Activated naive CD4-positive, alpha-beta T cell treated with anti-CD3 and anti-CD28 coated beads, Interleukin-2, amount 50 U/mL, for 72 hours (primary cell): ENCODE measurements around the gene PAIP2. TPM values are rescaled to one million over a fixed set of nuclear protein-coding genes. Genes with fewer than 3 reads are reported as not detected.
"Not testable (repeated sequence)": the region's sequence is repeated elsewhere in the genome, so short reads cannot be mapped to it uniquely, and the experiment has no call there.

ENCODE experiments used
- ATAC-seq, 2 donors: fragments of 150-1000 bp; cut with Tn5 transposase; 2 replicates each; pipeline ENCODE4 v1.10.0; 2021; ENCODE audit warnings: mild to moderate bottlenecking in 2 of 2, moderate library complexity in 2 of 2
- DNase-seq, 2 donors: peaks; one replicate each; pipeline ENCODE4 v3.0.0; 2021 to 2022; ENCODE audit warnings: low spot score in 2 of 2
- H3K27ac Mint-ChIP-seq, 2 donors: one replicate each; pipeline ENCODE4 v1.8.0; 2022; ENCODE audit warnings: mild to moderate bottlenecking in 2 of 2, mixed read lengths in 2 of 2
- H3K36me3 Mint-ChIP-seq, 2 donors: one replicate each; pipeline ENCODE4 v1.8.0; 2022; ENCODE audit warnings: mixed read lengths in 2 of 2
- H3K9me3 Mint-ChIP-seq, 2 donors: one replicate each; pipeline ENCODE4 v1.8.0; 2022; ENCODE audit warnings: mixed read lengths in 2 of 2
- total RNA-seq, 2 donors: library from RNA; stranded (reverse); gene quantifications; one replicate each; pipeline ENCODE4 v1.2.3, GENCODE V29; 2022

Gene PAIP2
- total RNA-seq, 2 donors from 2014 or later = 85.7 to 111 TPM

GRCh38 chr5:139407517-139407916 is 65.9 kb downstream of the PAIP2 start:
- H3K27ac Mint-ChIP-seq = peak overlapping the region; percentile 6 to 33

GRCh38 chr5:139408191-139408590 is 66.5 kb downstream of the PAIP2 start:
- H3K9me3 Mint-ChIP-seq = no peaks in the 10 kb centered on the region
- peaks cover 6 to 16% of the 10 kb centered on the region in 2 donors for H3K36me3 Mint-ChIP-seq
- ATAC-seq (no peak), DNase-seq (no peak)
- H3K27ac Mint-ChIP-seq = peak overlapping the region in 1 of 2 donors; percentile 6

More at GRCh38 chr5:139407517-139407916, 65.9 kb downstream of the PAIP2 start:
- no peaks in the 10 kb centered on the region for H3K9me3 Mint-ChIP-seq
- peaks cover 0 to 9% of the 10 kb centered on the region in 2 donors for H3K36me3 Mint-ChIP-seq
- ATAC-seq (no peak), DNase-seq (no peak)

- peak in 1 of 2 donors; percentile 9 for DNase-seq
- not testable (repeated sequence) for H3K9me3 Mint-ChIP-seq, H3K27ac Mint-ChIP-seq, ATAC-seq
- peaks cover 9 to 25% of the 10 kb centered on the region in 2 donors for H3K36me3 Mint-ChIP-seq
Observed at GRCh38 chr5:139409116-139409515, 67.5 kb downstream of the PAIP2 start.

- peaks cover 9 to 25% of the 10 kb centered on the region in 2 donors for H3K36me3 Mint-ChIP-seq
- DNase-seq (peak in 1 of 2 donors; percentile 3), ATAC-seq (no peak)
- H3K9me3 Mint-ChIP-seq = no peaks in the 10 kb centered on the region
- H3K27ac Mint-ChIP-seq = no peak overlapping the region
Observed at GRCh38 chr5:139410121-139410992, 68.7 kb downstream of the PAIP2 start.

GRCh38 chr5:139410993-139411828 is 69.6 kb downstream of the PAIP2 start:
- ATAC-seq = no peak
- Mint-ChIP-seq H3K36me3 (peaks cover 9 to 31% of the 10 kb centered on the region in 2 donors), H3K27ac (no peak overlapping the region), H3K9me3 (no peaks in the 10 kb centered on the region)
- peak in 1 of 2 donors; percentile 31 for DNase-seq

GRCh38 chr5:139413153-139413552 is 71.5 kb downstream of the PAIP2 start:
- no peaks in the 10 kb centered on the region for H3K9me3 Mint-ChIP-seq
- ATAC-seq (no peak), DNase-seq (no peak)
- H3K27ac Mint-ChIP-seq = peak overlapping the region; percentile 97 to 98
- H3K36me3 Mint-ChIP-seq = peaks cover 9 to 44% of the 10 kb centered on the region in 2 donors

GRCh38 chr5:139413963-139414362 is 72.3 kb downstream of the PAIP2 start:
- Mint-ChIP-seq H3K9me3 (no peaks in the 10 kb centered on the region), H3K27ac (peak overlapping the region; percentile 97 to 98), H3K36me3 (peaks cover 16 to 52% of the 10 kb centered on the region in 2 donors)
- DNase-seq (no peak), ATAC-seq (peak; percentile 56 to 76)

- Mint-ChIP-seq H3K27ac (peak overlapping the region; percentile 97 to 98), H3K9me3 (no peaks in the 10 kb centered on the region), H3K36me3 (peaks cover 16 to 59% of the 10 kb centered on the region in 2 donors)
- DNase-seq (no peak), ATAC-seq (peak; percentile 21 to 63)
Observed at GRCh38 chr5:139414581-139415130, 73.0 kb downstream of the PAIP2 start.

- Mint-ChIP-seq H3K27ac (peak overlapping the region; percentile 97 to 98), H3K36me3 (peaks cover 16 to 60% of the 10 kb centered on the region in 2 donors), H3K9me3 (no peaks in the 10 kb centered on the region)
- DNase-seq (no peak), ATAC-seq (peak; percentile 78 to 79)
Observed at GRCh38 chr5:139415221-139415861, 73.7 kb downstream of the PAIP2 start.

- DNase-seq = no peak
- H3K9me3 Mint-ChIP-seq = no peaks in the 10 kb centered on the region
- peaks cover 21 to 63% of the 10 kb centered on the region in 2 donors for H3K36me3 Mint-ChIP-seq
- H3K27ac Mint-ChIP-seq = peak overlapping the region; percentile 97 to 98
- ATAC-seq = no peak
Observed at GRCh38 chr5:139415869-139416268, 74.2 kb downstream of the PAIP2 start.

GRCh38 chr5:139416651-139417050 is 75.0 kb downstream of the PAIP2 start:
- Mint-ChIP-seq H3K36me3 (peaks cover 23 to 58% of the 10 kb centered on the region in 2 donors), H3K27ac (peak overlapping the region; percentile 97 to 98), H3K9me3 (no peaks in the 10 kb centered on the region)
- no peak for ATAC-seq
- DNase-seq = no peak

GRCh38 chr5:139417214-139417613 is 75.6 kb downstream of the PAIP2 start:
- Mint-ChIP-seq H3K27ac (peak overlapping the region; percentile 79 to 97), H3K36me3 (peaks cover 23 to 57% of the 10 kb centered on the region in 2 donors), H3K9me3 (no peaks in the 10 kb centered on the region)
- no peak for DNase-seq
- ATAC-seq = no peak

- H3K27ac Mint-ChIP-seq = no peak overlapping the region
- ATAC-seq = no peak
- H3K36me3 Mint-ChIP-seq = peaks cover 13 to 48% of the 10 kb centered on the region in 2 donors
- DNase-seq = no peak
- H3K9me3 Mint-ChIP-seq = no peaks in the 10 kb centered on the region
Observed at GRCh38 chr5:139418793-139419192, 77.1 kb downstream of the PAIP2 start.
